Heart left ventricle (tissue), 16 donors: ENCODE data around the gene TBC1D21. TPM values are rescaled to one million over a fixed set of nuclear protein-coding genes. Genes with fewer than 3 reads are reported as not detected.

Experiments
- ATAC-seq, 4 donors: fragments of 200-7000 bp; cut with Tn5 transposase; one replicate each; pipeline ENCODE4 v1.9.1; 2020 to 2022; ENCODE audit warnings: moderate library complexity in 4 of 4, mild to moderate bottlenecking in 3 of 4, moderate number of reproducible peaks in 1 of 4
- DNase-seq, 5 donors: peaks; one replicate each; pipeline ENCODE4 v3.0.0-alpha.2; 2020
- H3K27ac ChIP-seq, 12 donors: fragments of 200-600 bp; sonication (generic) in 4 of 12; one replicate each; pipeline versions ENCODE4 v1.5.0 to v1.8.0; 2016 to 2022; ENCODE audit warnings: mild to moderate bottlenecking in 2 of 12
- H3K27me3 ChIP-seq, 9 donors: fragments of 200-600 bp; sonication (generic) in 2 of 9; one replicate each; pipeline versions ENCODE4 v1.5.1 to v1.8.0; 2016 to 2022; ENCODE audit warnings: mild to moderate bottlenecking in 3 of 9
- H3K36me3 ChIP-seq, 9 donors: fragments of 200-600 bp; sonication (generic) in 2 of 9; one replicate each; pipeline versions ENCODE4 v1.5.0 to v1.8.0; 2018 to 2022; ENCODE audit warnings: mild to moderate bottlenecking in 2 of 9
- H3K4me1 ChIP-seq, 12 donors: fragments of 200-600 bp; sonication (generic) in 4 of 12; one replicate each; pipeline versions ENCODE4 v1.5.0 to v1.8.0; 2016 to 2022; ENCODE audit warnings: mild to moderate bottlenecking in 3 of 12
- H3K4me3 ChIP-seq, 12 donors: fragments of 200-600 bp; sonication (generic) in 4 of 12; one replicate each; pipeline versions ENCODE4 v1.5.0 to v1.8.0; 2017 to 2022; ENCODE audit warnings: mild to moderate bottlenecking in 9 of 12, moderate library complexity in 4 of 12
- H3K9me3 ChIP-seq, 12 donors: fragments of 200-600 bp; sonication (generic) in 4 of 12; one replicate each; pipeline versions ENCODE4 v1.5.0 to v1.8.0; 2016 to 2022; ENCODE audit warnings: mild to moderate bottlenecking in 1 of 12
- POLR2A ChIP-seq, 2 donors: fragments of 450-650 bp; IDR thresholded peaks; one replicate each; pipeline ENCODE4 v1.6.1; 2017; ENCODE audit warnings: antibody characterized with exemption in 2 of 2, mild to moderate bottlenecking in 2 of 2, moderate library complexity in 2 of 2
- WGBS, 4 donors: extraction: QIAGEN DNeasy Blood & Tissue Kit in 2 of 4; methylation state at CpG; one replicate each; pipeline versions ENCODE4 v1.1.5 to v1.1.7; 2013 to 2018; 5-methylcytosine and 5-hydroxymethylcytosine counted together
- intact Hi-C, 10 donors: fragments of 100-400 bp; cut with DNase I; formaldehyde crosslinking; loops; one replicate each; pipeline versions ENCODE4 v1.11.1 to v1.14.2; 2022
- polyA plus RNA-seq, 2 donors: library from polyadenylated mRNA; stranded (reverse); fragments of 200-250 nt; gene quantifications; one replicate each; pipeline ENCODE4 v1.2.3, GENCODE V29; 2013
- total RNA-seq, 9 donors: library from RNA; depleted of rRNA in 2 of 9; stranded (reverse); fragments of >200 nt in 2 of 9; fragmentation: NEBNext Ultra II Directional in 3 of 9; extraction: Animal tissue kit (Norgen Biotek cat#: 25700) in 3 of 9; gene quantifications; one replicate each; pipeline versions ENCODE4 v1.1.0 to v1.2.4, GENCODE V29; 2016 to 2023
- TF ChIP-seq, protein P1 (sequence below), 12 donors: fragments of 200-600 bp; sonication (generic) in 4 of 12; IDR thresholded peaks; one replicate each; pipeline versions ENCODE4 v1.5.0 to v1.8.0; 2018 to 2022; ENCODE audit warnings: antibody characterized with exemption in 12 of 12, mild to moderate bottlenecking in 5 of 12
- donor health status: ischemic (EF 13 %, LVEDD 7.1; RV severe dilation, severe dysfunction).
- donor health status: healthy with polysubstance abuse.
- donor health status: DM: no; HTN: yes; CAD: no.
- donor health status: DM: no; HTN: no; CAD: no.
- donor health status: ischemic (EF 25% LVEDD 6.9; RV normal size, moderate dysfunction).
- donor health status: ischemic (EF 25% LVEDD 5.7; RV mildly dilated, moderate dysfunction).
- donor health status: healthy.
- donor health status: DM: yes; HTN: yes; CAD: no.
- donor health status: ischemic (EF 35%, LVEDD 5.7; RV mildly dilated, moderate dysfunction).
- donor health status: nonischemic (EF 11% LVEDD 7.7; RV severe dilation, severe dysfunction).
- donor health status: DM: yes; HTN: yes; CAD: no.
- donor health status: PGD.
- donor health status: ischemic (EF 29% LVEDD 5.4; RV normal size, mild dysfunction).
- donor health status: nonischemic (EF 23%, LVEDD 6.1; RV moderate dilation, normal function).

The TBC1D21 gene
- total and polyA plus RNA-seq, 11 donors: not detected

DNA sequence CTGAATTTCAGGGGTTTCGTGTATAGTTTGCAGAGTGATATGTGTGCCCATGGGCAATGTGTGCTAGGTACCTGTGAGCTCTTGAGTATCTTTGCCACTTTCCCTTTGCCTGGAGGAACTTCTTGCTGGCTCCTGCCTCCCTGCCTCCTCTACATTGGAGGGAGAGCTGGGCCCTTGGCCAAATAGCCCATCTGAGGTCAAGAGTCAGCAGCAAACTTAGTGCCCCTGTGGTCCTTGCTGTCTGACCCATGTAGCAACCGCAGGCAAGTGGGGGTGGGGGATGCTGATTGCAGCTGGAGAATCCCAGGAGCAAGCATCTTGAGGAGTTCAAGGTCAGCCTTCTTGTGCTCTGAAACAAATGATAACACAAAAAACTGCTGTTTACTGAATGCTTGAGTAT, 5.4 kb upstream of the TBC1D21 start:
- Histone ChIP-seq H3K4me1 (peaks cover 0 to 36% (median 10%) of the 10 kb centered on the region in 12 donors), H3K27me3 (peaks cover 0 to 11% (median 0%) of the 10 kb centered on the region in 9 donors), H3K36me3 (no peaks in the 10 kb centered on the region), H3K4me3 (no peak overlapping the region), H3K9me3 (peaks cover 0 to 4% (median 0%) of the 10 kb centered on the region in 12 donors), H3K27ac (no peak overlapping the region)
- TF ChIP-seq, protein P1, sequence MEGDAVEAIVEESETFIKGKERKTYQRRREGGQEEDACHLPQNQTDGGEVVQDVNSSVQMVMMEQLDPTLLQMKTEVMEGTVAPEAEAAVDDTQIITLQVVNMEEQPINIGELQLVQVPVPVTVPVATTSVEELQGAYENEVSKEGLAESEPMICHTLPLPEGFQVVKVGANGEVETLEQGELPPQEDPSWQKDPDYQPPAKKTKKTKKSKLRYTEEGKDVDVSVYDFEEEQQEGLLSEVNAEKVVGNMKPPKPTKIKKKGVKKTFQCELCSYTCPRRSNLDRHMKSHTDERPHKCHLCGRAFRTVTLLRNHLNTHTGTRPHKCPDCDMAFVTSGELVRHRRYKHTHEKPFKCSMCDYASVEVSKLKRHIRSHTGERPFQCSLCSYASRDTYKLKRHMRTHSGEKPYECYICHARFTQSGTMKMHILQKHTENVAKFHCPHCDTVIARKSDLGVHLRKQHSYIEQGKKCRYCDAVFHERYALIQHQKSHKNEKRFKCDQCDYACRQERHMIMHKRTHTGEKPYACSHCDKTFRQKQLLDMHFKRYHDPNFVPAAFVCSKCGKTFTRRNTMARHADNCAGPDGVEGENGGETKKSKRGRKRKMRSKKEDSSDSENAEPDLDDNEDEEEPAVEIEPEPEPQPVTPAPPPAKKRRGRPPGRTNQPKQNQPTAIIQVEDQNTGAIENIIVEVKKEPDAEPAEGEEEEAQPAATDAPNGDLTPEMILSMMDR (IDR thresholded peaks at IDR 0.05): no peak
- TF ChIP-seq POLR2A (IDR thresholded peaks at IDR 0.05): no peak
- no peak for DNase-seq
- intact Hi-C loops: loop anchor here in 1 of 10 donors (10.0 kb wide), 1 partner anchor 143 kb away; no protein-coding TSS in a partner anchor
- 49 to 89% (median 77%) methylated on average over 2 of the region's 2 CpGs for WGBS, 4 donors
- no peak for ATAC-seq

GRCh38 chr15:73869216-73869995, 4.0 kb upstream of the TBC1D21 start:
- Histone ChIP-seq H3K27me3 (peaks cover 0 to 11% (median 0%) of the 10 kb centered on the region in 9 donors), H3K4me3 (no peak overlapping the region), H3K27ac (no peak overlapping the region), H3K36me3 (no peaks in the 10 kb centered on the region), H3K9me3 (peaks cover 0 to 4% (median 0%) of the 10 kb centered on the region in 12 donors), H3K4me1 (peaks cover 0 to 36% (median 10%) of the 10 kb centered on the region in 12 donors)
- ATAC-seq (no peak), DNase-seq (no peak)
- WGBS, 4 donors: 78 to 89% (median 85%) methylated on average over 6 of the region's 6 CpGs
- intact Hi-C loops: loop anchor here in 1 of 10 donors (10.0 kb wide), 1 partner anchor 145 kb away; no protein-coding TSS in a partner anchor
- no peak for TF ChIP-seq POLR2A (IDR thresholded peaks at IDR 0.05)
- TF ChIP-seq, protein P1 (IDR thresholded peaks at IDR 0.05): no peak

DNA sequence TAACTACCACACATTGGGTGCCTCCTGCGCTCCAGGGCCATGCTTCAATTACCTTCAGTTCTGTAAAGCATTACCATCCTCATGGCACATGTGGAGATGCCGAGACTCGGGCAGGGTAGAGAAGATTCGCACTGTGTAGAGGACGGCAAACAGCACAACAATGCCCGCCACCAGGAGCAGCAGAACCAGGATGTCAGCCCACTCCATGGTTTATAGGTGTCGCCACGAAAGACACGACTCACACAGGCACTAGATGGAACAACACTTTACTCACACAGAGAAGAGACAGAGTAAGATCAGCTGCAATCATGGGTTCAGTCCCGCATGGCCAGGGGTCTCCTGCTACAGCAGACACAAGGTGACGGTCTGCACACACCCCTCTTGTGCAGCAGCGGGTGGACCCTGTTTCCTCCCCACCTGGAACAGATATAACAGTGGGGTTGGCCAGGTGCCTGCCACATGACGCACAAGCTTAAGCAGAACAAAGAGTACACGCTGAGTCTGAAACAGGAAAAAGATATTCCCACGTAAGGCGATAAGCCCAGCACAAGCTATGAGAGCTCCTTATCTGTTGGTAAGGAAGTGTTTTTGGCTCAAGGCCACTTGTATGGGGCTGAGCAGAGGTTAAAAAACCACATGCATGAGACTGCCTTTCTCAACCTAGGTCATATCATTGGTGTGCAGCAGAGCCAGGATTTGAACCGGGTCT, 2.5 kb upstream of the TBC1D21 start:
- peak overlapping the region in 6 of 12 donors; percentile 1 to 55 (median 34) for H3K27ac ChIP-seq
- DNase-seq (peak; percentile 65 to 92 (median 77)), ATAC-seq (peak; percentile 92 to 93 (median 92))
- no peak for TF ChIP-seq POLR2A (IDR thresholded peaks at IDR 0.05)
- TF ChIP-seq, protein P1 (IDR thresholded peaks at IDR 0.05): no peak
- intact Hi-C loops: loop anchor here in 7 of 10 donors (5.0 to 10.0 kb wide), 6 partner anchors 36 to 126 kb away; partner anchors contain the start of gene INSYN1 (in 1 of the 7)
- H3K27me3 ChIP-seq: peaks cover 0 to 8% (median 0%) of the 10 kb centered on the region in 9 donors
- H3K36me3 ChIP-seq: no peaks in the 10 kb centered on the region
- no peaks in the 10 kb centered on the region for H3K9me3 ChIP-seq
- H3K4me3 ChIP-seq: peak overlapping the region in 4 of 12 donors; percentile 3 to 28 (median 10)
- WGBS, 4 donors: 33 to 46% (median 36%) methylated on average over 16 to 17 of the region's 17 CpGs
- H3K4me1 ChIP-seq: peaks cover 0 to 36% (median 10%) of the 10 kb centered on the region in 12 donors
